ENCODE results near the gene ATL2.

- TF ChIP-seq EZH2 (IDR thresholded peaks at IDR 0.05; ENCODE audit: borderline replicate concordance) (no peak), EZH2phosphoT487 (IDR thresholded peaks at IDR 0.05; ENCODE audit: low read depth, severe bottlenecking, unreplicated experiment) (no peak)
- TF ChIP-seq, protein P1, sequence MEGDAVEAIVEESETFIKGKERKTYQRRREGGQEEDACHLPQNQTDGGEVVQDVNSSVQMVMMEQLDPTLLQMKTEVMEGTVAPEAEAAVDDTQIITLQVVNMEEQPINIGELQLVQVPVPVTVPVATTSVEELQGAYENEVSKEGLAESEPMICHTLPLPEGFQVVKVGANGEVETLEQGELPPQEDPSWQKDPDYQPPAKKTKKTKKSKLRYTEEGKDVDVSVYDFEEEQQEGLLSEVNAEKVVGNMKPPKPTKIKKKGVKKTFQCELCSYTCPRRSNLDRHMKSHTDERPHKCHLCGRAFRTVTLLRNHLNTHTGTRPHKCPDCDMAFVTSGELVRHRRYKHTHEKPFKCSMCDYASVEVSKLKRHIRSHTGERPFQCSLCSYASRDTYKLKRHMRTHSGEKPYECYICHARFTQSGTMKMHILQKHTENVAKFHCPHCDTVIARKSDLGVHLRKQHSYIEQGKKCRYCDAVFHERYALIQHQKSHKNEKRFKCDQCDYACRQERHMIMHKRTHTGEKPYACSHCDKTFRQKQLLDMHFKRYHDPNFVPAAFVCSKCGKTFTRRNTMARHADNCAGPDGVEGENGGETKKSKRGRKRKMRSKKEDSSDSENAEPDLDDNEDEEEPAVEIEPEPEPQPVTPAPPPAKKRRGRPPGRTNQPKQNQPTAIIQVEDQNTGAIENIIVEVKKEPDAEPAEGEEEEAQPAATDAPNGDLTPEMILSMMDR (IDR thresholded peaks at IDR 0.05; ENCODE audit: poor library complexity), result no peak
These were observed 53.5 kb downstream of the ATL2 start for GRCh38 chr2:38323623-38324022.

Measured in hepatocyte (in vitro differentiated cells).